SKM-1 treated with dmso at 0.1 percent for 144 hours (cell line): ENCODE results near the gene MAGEB3.

Source experiments
- DNase-seq: peaks from one replicate; lab custom pipeline; 2025; ENCODE audit not compliant: unreplicated experiment; lab: John Stamatoyannopoulos, UW

MAGEB3 gene

DNA sequence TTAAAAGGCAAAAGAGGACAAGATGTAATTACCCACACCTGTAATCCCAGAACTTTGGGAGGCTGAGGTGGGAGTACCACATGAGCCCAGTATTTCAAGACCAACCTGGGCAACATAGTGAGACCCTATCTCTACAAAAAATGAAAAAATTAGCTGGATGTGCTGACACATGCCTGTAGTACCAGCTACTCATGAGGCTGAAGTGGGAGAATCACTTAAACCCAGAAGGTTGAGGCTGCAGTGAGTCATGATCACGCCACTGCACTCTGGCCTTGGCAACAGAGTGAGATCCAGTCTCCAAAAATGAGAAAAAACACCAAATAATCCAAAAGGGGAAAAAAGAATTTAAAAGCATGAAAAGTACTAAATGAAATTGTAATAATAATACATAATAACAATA is 47.9 kb downstream of the MAGEB3 start:
- DNase-seq, result no peak

DNA sequence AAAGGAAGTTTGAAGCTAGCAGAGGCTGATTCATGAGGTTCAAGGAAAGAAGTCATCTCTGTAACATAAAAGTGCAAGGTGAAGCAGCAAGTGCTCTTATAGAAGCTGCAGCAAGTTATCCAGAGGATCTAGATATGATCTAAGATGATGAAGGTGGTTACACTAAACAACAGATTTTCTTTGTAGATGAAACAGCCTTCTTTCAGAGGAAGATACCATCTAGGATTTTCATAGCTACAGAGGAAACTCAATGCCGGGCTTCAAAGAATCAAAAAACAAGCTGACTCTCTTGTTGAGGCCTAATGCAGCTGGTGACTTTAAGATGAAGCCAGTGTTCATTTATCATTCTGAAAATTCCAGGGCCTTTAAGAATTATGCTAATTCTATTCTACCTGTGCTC is 50.0 kb downstream of the MAGEB3 start:
- no peak for DNase-seq

DNA sequence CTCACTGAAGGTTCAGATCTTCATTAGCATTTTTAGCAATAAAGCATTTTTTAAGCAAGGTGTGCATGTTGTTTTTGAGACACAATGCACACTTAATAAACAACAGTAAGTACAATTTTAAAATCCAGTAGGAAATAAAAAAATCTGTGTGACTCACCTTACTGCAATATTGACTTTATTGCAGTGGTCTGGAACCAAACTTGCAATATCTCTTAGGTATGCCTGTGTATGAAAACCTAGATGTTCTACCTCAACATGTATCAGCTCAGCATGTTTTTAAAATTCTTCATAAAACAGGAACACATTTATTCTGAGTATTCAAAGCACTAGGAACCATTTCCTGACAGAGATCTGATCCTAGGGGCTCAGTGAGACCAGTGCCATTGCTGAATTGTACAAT is 52.1 kb downstream of the MAGEB3 start:
- DNase-seq, result no peak

- DNase-seq, result no peak
These were observed 53.2 kb downstream of the MAGEB3 start for GRCh38 chrX:30283456-30284200.
